ENCODE data around the gene GPR34.
A peak's percentile ranks its signal among the peaks of the same experiment; 100 is the strongest.

Gene GPR34

DNA sequence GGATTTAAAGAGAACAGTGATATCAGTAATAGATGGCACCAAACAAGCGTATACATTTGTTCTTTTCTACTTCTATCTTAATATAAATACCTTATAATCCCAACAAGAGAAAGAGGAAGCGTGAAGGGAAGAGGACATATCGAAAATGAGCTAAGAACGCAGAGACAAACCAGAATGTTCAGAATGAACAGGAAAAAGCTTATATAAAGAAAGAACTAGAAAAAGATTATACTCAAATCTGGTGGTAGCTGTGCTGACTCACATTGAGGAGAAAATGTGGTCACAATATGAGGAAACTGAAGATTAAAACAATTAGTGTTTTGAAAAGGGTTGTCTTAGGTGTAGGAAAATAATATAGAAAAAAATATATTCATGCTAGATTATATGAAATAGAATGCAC, 2.0 kb upstream of the GPR34 start:
- TF ChIP-seq EZH2 (IDR thresholded peaks at IDR 0.05; ENCODE audit: borderline replicate concordance, low read length): no peak
- TF ChIP-seq, protein P1, sequence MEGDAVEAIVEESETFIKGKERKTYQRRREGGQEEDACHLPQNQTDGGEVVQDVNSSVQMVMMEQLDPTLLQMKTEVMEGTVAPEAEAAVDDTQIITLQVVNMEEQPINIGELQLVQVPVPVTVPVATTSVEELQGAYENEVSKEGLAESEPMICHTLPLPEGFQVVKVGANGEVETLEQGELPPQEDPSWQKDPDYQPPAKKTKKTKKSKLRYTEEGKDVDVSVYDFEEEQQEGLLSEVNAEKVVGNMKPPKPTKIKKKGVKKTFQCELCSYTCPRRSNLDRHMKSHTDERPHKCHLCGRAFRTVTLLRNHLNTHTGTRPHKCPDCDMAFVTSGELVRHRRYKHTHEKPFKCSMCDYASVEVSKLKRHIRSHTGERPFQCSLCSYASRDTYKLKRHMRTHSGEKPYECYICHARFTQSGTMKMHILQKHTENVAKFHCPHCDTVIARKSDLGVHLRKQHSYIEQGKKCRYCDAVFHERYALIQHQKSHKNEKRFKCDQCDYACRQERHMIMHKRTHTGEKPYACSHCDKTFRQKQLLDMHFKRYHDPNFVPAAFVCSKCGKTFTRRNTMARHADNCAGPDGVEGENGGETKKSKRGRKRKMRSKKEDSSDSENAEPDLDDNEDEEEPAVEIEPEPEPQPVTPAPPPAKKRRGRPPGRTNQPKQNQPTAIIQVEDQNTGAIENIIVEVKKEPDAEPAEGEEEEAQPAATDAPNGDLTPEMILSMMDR (IDR thresholded peaks at IDR 0.05; ENCODE audit: low read length): no peak

GRCh38 chrX:41688156-41688555, 617 bp upstream of the GPR34 start:
- Histone ChIP-seq H3K9me2 (ENCODE audit: low read depth, low read length) (no peaks in the 10 kb centered on the region), H4K20me1 (ENCODE audit: insufficient read depth, low read length) (no peaks in the 10 kb centered on the region), H3K4me1 (ENCODE audit: insufficient read depth, low read length, severe bottlenecking) (peaks cover 68% of the 10 kb centered on the region), H3K4me3 (ENCODE audit: low read depth, low read length, poor library complexity, severe bottlenecking) (no peak overlapping the region), H3K9me3 (ENCODE audit: low read length) (no peaks in the 10 kb centered on the region), H3F3A (ENCODE audit: insufficient read depth, low read length) (no peaks in the 10 kb centered on the region), H3K27ac (ENCODE audit: low read depth, low read length, poor library complexity, severe bottlenecking) (peak overlapping the region; percentile 60), H3K36me3 (ENCODE audit: insufficient read depth, low read length) (peaks cover 4% of the 10 kb centered on the region; the same call in 1 of the 2 replicates), H3K4me2 (ENCODE audit: low read length) (peak overlapping the region; percentile 55; the same call in 1 of the 2 replicates), H3K27me3 (ENCODE audit: insufficient read depth, low read length) (no peaks in the 10 kb centered on the region), H2AFZ (ENCODE audit: low read length) (no peak overlapping the region), H3K79me2 (ENCODE audit: insufficient read depth, low read length) (no peaks in the 10 kb centered on the region), H3K9ac (ENCODE audit: low read length) (peak overlapping the region; percentile 29; the same call in 1 of the 2 replicates)
- TF ChIP-seq EZH2 (IDR thresholded peaks at IDR 0.05; ENCODE audit: borderline replicate concordance, low read length): no peak

More for the DNA sequence above, 2.0 kb upstream of the GPR34 start:
- Histone ChIP-seq H2AFZ (ENCODE audit: low read length) (no peak overlapping the region), H3K79me2 (ENCODE audit: insufficient read depth, low read length) (no peaks in the 10 kb centered on the region), H3K27me3 (ENCODE audit: insufficient read depth, low read length) (no peaks in the 10 kb centered on the region), H4K20me1 (ENCODE audit: insufficient read depth, low read length) (no peaks in the 10 kb centered on the region), H3K27ac (ENCODE audit: low read depth, low read length, poor library complexity, severe bottlenecking) (peak overlapping the region; percentile 25), H3K9ac (ENCODE audit: low read length) (no peak overlapping the region), H3K4me3 (ENCODE audit: low read depth, low read length, poor library complexity, severe bottlenecking) (no peak overlapping the region), H3K9me3 (ENCODE audit: low read length) (no peaks in the 10 kb centered on the region), H3K4me2 (ENCODE audit: low read length) (no peak overlapping the region), H3K4me1 (ENCODE audit: insufficient read depth, low read length, severe bottlenecking) (peaks cover 55% of the 10 kb centered on the region), H3K36me3 (ENCODE audit: insufficient read depth, low read length) (peaks cover 4% of the 10 kb centered on the region; the same call in 1 of the 2 replicates), H3F3A (ENCODE audit: insufficient read depth, low read length) (no peaks in the 10 kb centered on the region), H3K9me2 (ENCODE audit: low read depth, low read length) (no peaks in the 10 kb centered on the region)

GRCh38 chrX:41689711-41690110, 938 bp downstream of the GPR34 start:
- Histone ChIP-seq H4K20me1 (ENCODE audit: insufficient read depth, low read length) (no peaks in the 10 kb centered on the region), H3K27ac (ENCODE audit: low read depth, low read length, poor library complexity, severe bottlenecking) (no peak overlapping the region), H2AFZ (ENCODE audit: low read length) (no peak overlapping the region), H3K9ac (ENCODE audit: low read length) (no peak overlapping the region), H3K36me3 (ENCODE audit: insufficient read depth, low read length) (peaks cover 4% of the 10 kb centered on the region; the same call in 1 of the 2 replicates), H3K4me3 (ENCODE audit: low read depth, low read length, poor library complexity, severe bottlenecking) (no peak overlapping the region), H3F3A (ENCODE audit: insufficient read depth, low read length) (no peaks in the 10 kb centered on the region), H3K9me3 (ENCODE audit: low read length) (no peaks in the 10 kb centered on the region), H3K4me2 (ENCODE audit: low read length) (no peak overlapping the region; the same call in 1 of the 2 replicates), H3K79me2 (ENCODE audit: insufficient read depth, low read length) (no peaks in the 10 kb centered on the region), H3K27me3 (ENCODE audit: insufficient read depth, low read length) (no peaks in the 10 kb centered on the region), H3K9me2 (ENCODE audit: low read depth, low read length) (no peaks in the 10 kb centered on the region), H3K4me1 (ENCODE audit: insufficient read depth, low read length, severe bottlenecking) (peaks cover 68% of the 10 kb centered on the region)
- TF ChIP-seq EZH2 (IDR thresholded peaks at IDR 0.05; ENCODE audit: borderline replicate concordance, low read length): no peak
- TF ChIP-seq, protein P1 (IDR thresholded peaks at IDR 0.05; ENCODE audit: low read length): no peak

- H4K20me1 ChIP-seq (ENCODE audit: insufficient read depth, low read length): no peaks in the 10 kb centered on the region
- peak overlapping the region; percentile 42 for H3K4me2 ChIP-seq (ENCODE audit: low read length)
- H3K9me3 ChIP-seq (ENCODE audit: low read length): no peaks in the 10 kb centered on the region
- no peaks in the 10 kb centered on the region for H3K79me2 ChIP-seq (ENCODE audit: insufficient read depth, low read length)
- no peak overlapping the region for H3K4me3 ChIP-seq (ENCODE audit: low read depth, low read length, poor library complexity, severe bottlenecking)
- no peak overlapping the region for H3K9ac ChIP-seq (ENCODE audit: low read length)
- peak overlapping the region; percentile 52 for H3K27ac ChIP-seq (ENCODE audit: low read depth, low read length, poor library complexity, severe bottlenecking)
- no peaks in the 10 kb centered on the region for H3F3A ChIP-seq (ENCODE audit: insufficient read depth, low read length)
- H2AFZ ChIP-seq (ENCODE audit: low read length): no peak overlapping the region
- peaks cover 53% of the 10 kb centered on the region for H3K4me1 ChIP-seq (ENCODE audit: insufficient read depth, low read length, severe bottlenecking)
- TF ChIP-seq, protein P1 (IDR thresholded peaks at IDR 0.05; ENCODE audit: low read length): no peak
- TF ChIP-seq EZH2 (IDR thresholded peaks at IDR 0.05; ENCODE audit: borderline replicate concordance, low read length): no peak
- no peaks in the 10 kb centered on the region for H3K27me3 ChIP-seq (ENCODE audit: insufficient read depth, low read length)
- H3K36me3 ChIP-seq (ENCODE audit: insufficient read depth, low read length): peaks cover 5% of the 10 kb centered on the region; the same call in 1 of the 2 replicates
- no peaks in the 10 kb centered on the region for H3K9me2 ChIP-seq (ENCODE audit: low read depth, low read length)
Measured at GRCh38 chrX:41692162-41692749, 3.5 kb downstream of the GPR34 start.
